Sigmoid colon (tissue), 4 donors: ENCODE data around the gene RHOC.

Experiments used
- CTCF ChIP-seq, 4 experiments: fragments of 450-650 bp in 3 of 4; fragments of 200-600 bp in 1 of 4; IDR thresholded peaks; one replicate each; pipeline ENCODE4 v1.5.1; 2016 to 2019; ENCODE audit warnings: antibody characterized with exemption in 4 of 4, mild to moderate bottlenecking in 3 of 4, moderate library complexity in 2 of 4
- EP300 ChIP-seq, 4 donors: sonication (generic); formaldehyde crosslinking; IDR thresholded peaks; one replicate each; pipeline ENCODE4 v1.6.1; 2017; ENCODE audit warnings: antibody characterized with exemption in 4 of 4
- POLR2A ChIP-seq, 2 donors: fragments of 450-650 bp; IDR thresholded peaks; one replicate each; pipeline ENCODE4 v1.6.1; 2016; ENCODE audit warnings: antibody characterized with exemption in 2 of 2, mild to moderate bottlenecking in 2 of 2, moderate library complexity in 2 of 2
- POLR2AphosphoS5 ChIP-seq, 4 donors: sonication (generic); formaldehyde crosslinking; IDR thresholded peaks; one replicate each; pipeline ENCODE4 v1.6.1; 2017; ENCODE audit warnings: antibody characterized with exemption in 4 of 4

DNA sequence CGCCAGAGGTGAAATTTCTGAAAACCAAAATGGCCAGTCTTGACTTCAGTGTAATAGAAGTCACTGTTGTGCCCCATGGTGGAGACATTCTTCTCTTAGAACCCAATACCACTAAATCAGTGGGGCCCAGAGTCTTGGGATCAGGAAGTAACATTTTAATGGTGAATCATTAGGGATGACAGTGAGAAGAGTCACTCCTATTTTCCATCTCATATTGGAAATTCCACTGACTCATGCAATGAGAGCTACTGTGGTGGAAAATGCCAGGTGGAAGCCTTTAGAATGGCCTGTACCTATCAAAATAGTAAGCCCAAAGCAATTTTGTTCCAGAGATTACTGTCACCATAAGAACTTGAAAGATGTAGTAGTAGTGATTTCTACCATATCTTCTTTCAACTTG is 28.8 kb upstream of the RHOC start:
- TF ChIP-seq CTCF (IDR thresholded peaks at IDR 0.05): no peak
- TF ChIP-seq EP300 (IDR thresholded peaks at IDR 0.05): no peak
- no peak for TF ChIP-seq POLR2A (IDR thresholded peaks at IDR 0.05)
- no peak for TF ChIP-seq POLR2AphosphoS5 (IDR thresholded peaks at IDR 0.05)
